ENCODE results near the gene SNRPA1.

The SNRPA1 gene

DNA sequence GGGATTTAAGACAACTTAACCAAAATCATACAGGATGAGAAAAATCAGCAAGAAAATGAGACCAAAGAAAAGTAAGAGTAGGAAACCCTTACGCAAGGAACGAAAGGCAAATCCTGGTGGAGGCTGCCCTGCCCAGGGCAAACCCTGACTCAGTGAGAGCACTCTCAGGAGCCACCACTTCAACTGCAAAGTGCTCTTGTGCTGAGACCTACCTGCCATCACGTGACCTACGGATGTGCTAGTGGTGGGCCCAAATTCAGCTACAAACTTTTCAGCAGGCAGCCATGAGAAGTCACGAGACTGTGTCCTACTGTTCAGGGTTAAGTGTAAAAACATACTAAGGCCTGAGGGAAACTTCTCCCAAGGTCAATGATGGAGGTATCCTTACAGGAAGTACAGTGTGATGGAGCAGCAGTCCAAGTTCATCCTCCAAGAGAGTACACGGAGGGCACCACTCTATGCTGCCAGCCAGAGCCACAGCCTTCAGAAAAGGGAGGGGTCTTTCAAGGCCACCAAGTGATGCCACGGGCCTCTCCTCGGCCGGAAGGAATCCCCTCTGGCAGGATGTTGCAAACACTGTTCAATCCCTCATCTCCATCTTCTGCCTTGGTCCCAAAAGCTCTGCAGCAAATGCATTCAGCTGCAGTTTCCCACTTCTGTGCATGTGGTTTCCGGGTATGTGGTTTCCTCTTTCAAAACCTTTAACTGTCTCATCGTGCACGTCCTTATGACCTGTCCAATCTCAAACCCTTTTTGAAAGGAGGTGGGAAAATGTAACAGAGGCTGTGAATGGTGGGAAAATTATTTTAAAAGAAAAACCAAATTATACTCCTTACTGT, 52.7 kb downstream of the SNRPA1 start:
- no peak for DNase-seq (ENCODE audit: low spot score)

DNA sequence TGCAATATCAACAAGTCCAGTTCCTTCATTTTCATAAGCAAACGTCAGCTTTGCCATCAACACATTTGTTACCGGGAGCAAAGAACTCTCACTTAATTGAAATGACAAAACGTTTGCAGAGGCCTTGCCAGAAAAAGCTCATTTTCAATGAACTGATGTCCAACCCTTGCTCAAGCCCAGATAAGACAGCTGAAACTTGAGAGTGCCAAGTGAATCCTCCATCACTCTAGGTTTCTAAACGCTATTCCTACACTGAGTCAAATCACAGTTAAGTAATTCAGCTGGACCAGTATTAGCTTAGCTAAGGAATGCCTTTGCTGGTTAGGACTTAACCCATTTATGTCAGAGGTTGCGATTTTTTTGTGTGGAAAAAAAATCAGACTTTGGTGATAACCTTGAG, 54.7 kb downstream of the SNRPA1 start:
- no peak for DNase-seq (ENCODE audit: low spot score)

DNA sequence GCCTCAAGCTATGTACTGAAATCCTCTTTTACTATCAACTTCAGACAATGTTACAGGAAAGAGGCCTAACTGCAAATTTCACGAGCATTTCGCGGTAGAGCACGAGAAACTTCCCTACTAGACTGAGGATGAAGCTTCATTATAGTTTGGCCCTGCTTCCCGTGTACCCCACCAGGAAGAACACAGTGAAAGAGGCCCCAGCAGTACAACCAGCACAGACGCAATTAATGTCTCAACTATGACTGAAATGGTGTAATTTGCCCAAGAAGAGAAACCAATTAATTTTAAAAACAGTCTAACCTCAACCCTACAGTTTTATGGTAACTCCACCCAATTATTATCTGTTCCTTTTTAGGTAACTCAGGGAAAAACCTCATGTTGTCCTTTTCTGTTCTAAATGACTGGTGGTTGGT, 55.3 kb downstream of the SNRPA1 start:
- DNase-seq (ENCODE audit: low spot score): no peak

DNA sequence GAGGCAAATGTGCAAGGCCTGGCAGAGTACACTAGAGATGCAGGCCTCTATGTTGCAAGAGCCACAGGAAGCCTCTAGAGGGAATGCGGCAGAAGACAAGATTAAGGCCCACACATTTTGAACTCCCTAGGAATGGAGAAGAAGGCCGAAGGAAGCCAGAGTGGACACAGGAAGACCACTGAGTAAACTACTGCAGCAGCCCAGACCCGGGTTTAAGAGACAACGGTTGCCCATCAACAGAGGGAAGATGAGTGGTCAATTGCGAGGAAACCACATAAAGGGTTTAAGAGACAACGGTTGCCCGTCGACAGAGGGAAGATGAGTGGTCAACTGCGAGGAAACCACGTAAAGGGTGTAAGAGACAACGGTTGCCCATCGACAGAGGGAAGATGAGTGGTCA, 57.8 kb downstream of the SNRPA1 start:
- no peak for DNase-seq (ENCODE audit: low spot score)

DNA sequence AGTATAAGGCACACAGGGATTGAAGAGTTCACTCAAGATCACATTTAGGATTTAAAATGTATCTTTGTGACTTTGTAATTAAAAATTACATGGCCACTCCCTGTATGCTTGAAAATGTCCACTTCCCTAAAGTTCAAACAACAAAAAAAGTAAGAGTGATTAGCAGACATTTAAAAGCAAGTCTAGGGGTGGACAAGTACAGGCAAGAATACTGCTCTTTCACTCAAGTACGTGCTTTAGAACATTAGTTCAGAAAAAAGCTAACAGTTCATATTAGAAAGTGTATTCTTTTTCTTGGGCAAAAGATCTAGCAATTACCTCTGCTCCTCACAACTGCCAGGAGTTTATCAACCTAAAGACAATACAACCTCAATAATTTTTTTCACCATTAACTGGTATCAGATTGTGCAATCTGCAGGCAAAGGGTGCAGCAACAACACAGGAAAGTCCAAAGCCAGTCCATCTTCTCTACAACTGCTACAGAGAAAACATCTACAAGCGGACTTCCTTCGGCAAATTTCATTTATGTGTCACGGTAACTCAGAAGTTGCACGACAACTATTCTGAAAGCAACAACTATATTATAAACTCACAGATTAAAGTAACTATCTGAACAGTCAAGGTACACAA, 61.3 kb downstream of the SNRPA1 start:
- no peak for DNase-seq (ENCODE audit: low spot score)

DNA sequence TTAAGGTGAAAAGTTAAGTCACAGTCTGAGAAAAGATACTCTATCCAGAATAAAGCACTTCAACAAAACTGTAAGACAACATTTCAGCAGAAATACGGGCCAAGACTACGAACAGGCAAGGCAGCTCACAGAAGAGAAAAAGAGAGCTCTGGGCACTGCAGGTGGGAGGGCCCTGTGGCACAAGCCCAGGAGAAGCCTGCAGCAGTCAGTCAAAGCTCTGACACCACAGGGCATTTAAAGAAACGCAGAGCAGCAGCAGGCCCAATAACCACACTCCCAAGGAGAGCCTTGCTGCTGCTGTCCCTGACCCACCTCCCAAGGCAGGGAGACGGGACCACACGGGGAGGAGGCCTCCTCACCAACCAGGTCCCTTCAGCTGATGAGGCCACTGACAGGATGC, 62.4 kb downstream of the SNRPA1 start:
- DNase-seq (ENCODE audit: low spot score): no peak

All from LoVo (cell line).